HG02588 (cell line): ENCODE results near the gene CYP2A7.
"Not testable (repeated sequence)": the region's sequence is repeated elsewhere in the genome, so short reads cannot be mapped to it uniquely, and the experiment has no call there.

ENCODE experiments used
- ATAC-seq: cut with Tn5 transposase; IDR thresholded peaks from one replicate; pipeline ENCODE4 v1.9.1; 2021; ENCODE audit warnings: mild to moderate bottlenecking, moderate library complexity; ENCODE audit not compliant: unreplicated experiment

CYP2A7 gene

DNA sequence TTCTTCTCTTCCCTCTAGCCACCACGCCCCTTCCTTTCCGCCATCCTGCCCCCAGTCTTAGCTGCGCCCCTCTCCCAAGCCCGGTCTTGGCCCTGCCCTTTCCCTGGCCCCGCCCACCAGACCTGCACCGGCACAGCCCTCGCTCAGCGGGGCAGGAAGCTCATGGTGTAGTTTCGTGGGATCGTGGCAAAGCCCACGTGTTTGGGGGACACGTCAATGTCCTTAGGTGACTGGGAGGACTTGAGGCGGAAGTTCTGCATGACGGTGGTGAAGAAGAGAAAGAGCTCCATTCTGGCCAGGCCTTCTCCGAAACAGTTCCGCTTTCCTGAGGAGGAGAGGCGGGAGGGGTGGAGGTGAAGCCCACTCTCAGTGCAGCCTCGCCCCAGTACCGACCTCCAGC, 38.4 kb downstream of the CYP2A7 start:
- not testable (repeated sequence) for ATAC-seq

DNA sequence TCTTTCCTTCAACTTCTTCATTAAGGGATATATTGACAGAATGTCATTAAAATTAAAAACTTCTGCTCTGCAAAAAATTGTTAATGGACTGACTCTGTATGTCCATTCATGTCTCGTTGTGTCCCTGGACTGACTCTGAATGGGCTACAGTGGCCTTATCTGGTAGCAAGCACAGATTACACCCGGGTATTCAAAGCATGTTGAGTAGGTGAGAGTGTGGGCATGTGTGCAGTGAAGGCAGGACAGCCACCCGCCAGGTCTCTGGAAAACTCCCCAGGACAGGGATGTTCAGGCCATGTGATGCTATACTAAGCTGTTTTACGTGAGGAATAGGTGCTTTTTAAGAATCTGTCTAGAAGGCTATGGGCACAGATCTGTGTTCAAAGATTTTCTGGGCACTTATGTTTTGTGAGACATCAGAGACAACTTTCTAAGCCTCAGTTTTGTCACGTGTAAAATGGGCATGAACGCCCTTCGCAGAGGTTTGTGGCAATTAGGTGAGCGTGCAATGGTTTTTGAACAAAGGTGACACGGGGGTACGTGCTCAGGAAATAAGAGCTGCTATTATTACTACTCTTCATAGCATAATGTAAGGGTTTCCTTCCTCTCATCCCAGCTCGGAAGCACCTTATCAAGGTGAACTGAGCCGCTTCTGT, 38.9 kb downstream of the CYP2A7 start:
- ATAC-seq: not testable (repeated sequence)

DNA sequence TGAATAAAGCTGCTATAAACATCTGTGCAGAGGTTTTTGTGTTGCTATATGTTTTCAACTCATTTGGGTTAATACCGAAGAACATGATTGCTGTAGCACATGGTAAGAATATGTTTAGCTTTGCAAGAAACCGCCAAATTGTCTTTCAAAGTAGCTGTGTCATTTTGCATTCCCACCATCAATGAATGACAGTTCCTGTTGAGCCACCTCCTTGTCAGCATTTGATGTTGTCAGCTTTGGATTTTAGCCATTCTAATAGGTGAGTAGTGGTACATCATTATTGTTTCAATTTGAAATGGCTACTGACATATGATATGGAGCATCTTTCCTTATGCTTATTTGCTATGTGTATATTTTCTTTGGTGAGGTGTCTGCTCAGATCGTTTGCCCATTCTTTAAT, 40.0 kb downstream of the CYP2A7 start:
- not testable (repeated sequence) for ATAC-seq

DNA sequence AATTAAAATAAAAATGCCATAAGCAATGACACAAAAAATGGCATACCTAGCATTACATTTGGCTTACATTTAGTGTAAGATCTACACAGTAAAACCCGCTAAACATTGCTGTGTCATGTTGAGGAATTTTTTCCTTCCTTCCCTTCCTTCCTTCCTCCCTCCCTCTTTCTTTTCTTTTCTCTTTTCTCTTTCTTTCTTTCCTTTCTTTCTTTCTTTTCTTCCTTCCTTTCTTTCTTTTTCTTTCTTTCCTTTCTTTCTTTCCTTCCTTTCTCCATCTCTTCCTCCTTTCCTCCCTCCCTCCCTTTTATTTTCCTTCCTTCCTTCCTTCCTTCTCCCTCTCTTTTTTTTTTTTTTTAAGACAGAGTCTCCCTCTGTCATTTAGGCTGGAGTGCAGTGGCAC, 43.6 kb downstream of the CYP2A7 start:
- not testable (repeated sequence) for ATAC-seq

GRCh38 chr19:40836754-40837429, 45.1 kb downstream of the CYP2A7 start:
- ATAC-seq: no peak

DNA sequence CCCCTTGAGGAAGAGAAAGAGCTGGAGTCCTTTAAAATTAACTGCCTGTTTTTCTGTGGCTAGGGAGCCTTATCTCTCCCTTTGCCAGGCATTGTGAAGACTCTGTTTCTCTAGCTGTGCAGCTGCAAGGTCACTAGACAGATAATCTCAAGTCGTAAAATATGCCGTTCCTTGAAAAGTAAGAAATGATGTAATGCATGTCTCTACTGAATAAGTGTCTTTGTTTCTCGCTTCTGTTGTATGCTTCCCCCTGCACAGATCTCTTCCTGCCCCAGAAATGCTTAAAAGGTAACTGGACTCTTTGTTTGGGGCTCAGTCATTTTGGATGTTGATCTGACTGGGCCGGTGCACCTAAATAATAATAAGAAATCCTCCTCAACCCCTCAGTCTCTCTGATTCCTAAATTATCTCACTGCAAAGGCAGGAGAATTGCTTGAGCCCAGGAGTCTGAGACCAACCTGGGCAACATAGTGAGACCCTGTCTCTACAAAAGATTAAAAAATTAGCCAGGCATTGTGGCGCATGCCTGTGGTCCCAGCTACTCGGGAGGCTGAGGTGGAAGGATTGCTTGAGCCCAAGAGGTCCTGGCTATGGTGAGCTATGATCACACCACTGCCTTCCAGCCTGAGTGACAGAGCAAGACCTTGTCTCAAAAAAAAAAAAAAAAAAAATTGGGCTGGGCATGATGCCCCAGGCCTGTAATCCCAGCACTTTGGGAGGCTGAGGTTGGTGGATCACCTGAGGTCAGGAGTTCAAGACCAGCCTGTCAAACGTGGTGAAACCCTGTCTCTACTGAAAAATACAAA, 48.1 kb downstream of the CYP2A7 start:
- ATAC-seq: not testable (repeated sequence)

DNA sequence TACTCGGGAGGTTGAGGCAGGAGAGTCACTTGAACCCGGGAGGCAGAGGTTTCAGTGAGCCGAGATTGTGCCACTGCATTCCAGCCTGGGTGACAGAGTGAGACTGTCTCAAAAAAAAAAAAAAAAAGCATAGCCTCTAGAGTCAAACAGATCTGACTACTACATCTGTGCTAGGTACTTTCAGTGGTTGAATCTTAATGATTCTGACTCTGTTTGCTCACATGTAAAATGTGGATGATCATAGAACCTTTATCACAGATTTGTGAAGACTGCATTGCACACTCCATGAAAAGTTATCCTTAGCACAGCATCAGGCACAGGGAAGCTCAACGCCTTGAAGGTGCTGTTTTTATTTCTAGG, 49.6 kb downstream of the CYP2A7 start:
- not testable (repeated sequence) for ATAC-seq

DNA sequence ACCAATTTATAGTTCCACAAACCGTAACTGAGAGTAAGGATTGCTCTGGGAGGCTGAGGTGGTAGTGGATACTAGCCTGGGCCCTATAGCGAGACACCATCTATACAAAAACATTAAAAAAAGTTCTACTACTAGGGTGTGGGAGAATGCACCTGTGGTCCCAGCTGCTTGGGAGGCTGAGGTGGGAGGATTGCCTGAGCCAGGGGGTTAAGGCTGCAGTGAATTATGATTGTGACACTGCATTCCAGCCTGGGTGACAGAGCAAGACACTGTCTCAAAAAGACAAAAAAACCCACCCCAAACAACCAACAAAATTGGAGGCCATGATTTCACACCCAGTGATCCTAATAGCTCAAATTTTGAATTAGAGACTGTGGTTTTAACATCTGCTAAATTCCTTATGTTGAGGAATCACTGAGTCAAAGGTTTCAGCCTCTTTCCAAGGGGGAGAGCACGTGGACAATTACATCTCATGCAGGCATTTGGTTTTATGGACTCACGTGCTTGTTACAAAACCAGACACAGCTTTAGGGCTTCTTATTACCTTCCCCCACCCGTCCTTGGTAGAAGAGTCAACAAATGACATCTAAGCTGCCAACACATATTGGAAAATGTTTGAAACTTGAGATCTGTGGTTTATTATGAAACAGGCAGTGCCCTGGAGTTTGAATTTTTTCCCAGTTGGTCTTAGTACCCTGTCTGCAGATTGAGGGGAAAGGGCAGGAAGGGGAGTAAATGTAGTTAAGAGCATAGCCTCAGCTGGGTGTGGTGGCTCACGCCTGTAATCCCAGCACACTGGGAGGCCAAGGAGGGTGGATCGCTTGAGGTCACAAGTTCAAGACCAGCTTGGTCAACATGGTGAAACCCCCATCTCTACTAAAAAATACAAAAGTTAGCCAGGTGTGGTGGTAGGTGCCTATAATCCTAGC, 50.3 kb downstream of the CYP2A7 start:
- no peak for ATAC-seq

DNA sequence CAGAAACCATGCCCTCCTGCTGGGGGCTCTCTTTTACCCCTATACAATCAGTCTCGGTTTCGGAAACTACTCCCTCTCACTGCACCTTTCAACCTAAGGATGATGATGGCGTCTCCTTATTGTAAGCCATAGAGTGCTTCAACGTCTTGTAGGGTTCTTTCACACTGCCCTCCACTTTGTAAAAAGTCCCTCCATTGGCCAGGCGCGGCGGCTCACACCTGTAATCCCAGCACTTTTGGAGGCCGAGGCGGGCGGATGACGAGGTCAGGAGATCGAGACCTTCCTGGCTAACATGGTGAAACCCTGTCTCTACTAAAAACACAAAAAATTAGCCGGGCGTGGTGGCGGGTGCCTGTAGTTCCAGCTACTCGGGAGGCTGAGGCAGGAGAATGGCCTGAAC, 51.3 kb downstream of the CYP2A7 start:
- ATAC-seq: not testable (repeated sequence)

DNA sequence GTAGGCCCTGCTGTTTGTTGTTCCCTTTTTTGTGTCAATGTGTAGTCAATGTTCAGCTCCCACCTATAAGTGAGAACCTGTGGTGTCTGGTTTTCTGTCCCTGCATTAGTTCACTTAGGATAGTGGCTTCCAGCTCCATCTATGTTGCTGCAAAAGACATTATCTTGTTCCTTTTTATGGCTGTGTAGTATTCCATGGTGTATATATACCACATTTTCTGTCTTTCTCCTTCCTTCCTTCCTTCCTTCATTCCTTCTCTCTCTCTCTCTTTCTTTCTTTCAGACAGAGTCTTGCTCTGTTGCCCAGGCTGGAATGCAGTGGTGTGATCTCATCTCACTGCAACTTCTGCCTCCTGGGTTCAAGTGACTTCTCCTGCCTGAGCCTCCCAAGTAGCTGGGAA, 52.8 kb downstream of the CYP2A7 start:
- no peak for ATAC-seq

GRCh38 chr19:40827386-40828247, 54.4 kb downstream of the CYP2A7 start:
- ATAC-seq: no peak

DNA sequence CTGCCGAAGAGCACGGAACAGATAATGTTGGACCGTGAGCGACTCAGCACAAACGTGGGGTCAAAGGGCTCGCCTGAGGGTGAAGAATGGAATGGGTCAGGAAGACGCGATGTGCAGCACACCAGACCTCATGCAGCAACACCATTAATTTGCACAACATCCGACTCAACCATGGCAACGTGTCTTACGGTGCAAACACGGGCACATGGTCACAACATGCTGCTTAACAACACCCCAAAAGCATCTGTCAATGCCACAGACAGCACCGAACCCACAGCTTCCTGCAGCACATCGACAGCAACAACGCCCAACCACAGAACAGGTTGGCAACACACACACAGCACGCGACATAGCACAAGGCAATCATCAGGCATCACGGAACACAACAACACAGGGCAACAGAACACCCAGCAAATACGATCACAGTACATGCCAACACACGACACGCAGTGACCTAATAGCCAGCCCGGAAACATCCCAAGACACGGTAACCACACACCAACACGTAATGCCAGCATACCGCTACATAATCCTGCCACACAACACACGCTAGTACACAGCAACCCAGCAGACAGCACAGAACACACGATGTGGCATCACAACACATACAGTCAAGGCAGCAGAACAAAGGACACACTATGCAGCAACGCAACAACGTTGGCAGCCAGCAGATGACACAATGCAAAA, 55.2 kb downstream of the CYP2A7 start:
- not testable (repeated sequence) for ATAC-seq

- ATAC-seq: not testable (repeated sequence)
Measured at GRCh38 chr19:40826312-40826698, 55.7 kb downstream of the CYP2A7 start.

- ATAC-seq: not testable (repeated sequence)
Measured at GRCh38 chr19:40825460-40826095, 56.5 kb downstream of the CYP2A7 start.
